Measurements from ENCODE around the gene IRF3. TPM values are rescaled to one million over a fixed set of nuclear protein-coding genes. Genes with fewer than 3 reads are reported as not detected.
A peak's percentile ranks its signal among the peaks of the same experiment; 100 is the strongest.

The IRF3 gene
- total and polyA plus RNA-seq, 10 of the 15 experiments (the other 5 are each of a cell fraction or from before 2014, with no cell fraction given): 5.5 to 110 (median 63.4) TPM

DNA sequence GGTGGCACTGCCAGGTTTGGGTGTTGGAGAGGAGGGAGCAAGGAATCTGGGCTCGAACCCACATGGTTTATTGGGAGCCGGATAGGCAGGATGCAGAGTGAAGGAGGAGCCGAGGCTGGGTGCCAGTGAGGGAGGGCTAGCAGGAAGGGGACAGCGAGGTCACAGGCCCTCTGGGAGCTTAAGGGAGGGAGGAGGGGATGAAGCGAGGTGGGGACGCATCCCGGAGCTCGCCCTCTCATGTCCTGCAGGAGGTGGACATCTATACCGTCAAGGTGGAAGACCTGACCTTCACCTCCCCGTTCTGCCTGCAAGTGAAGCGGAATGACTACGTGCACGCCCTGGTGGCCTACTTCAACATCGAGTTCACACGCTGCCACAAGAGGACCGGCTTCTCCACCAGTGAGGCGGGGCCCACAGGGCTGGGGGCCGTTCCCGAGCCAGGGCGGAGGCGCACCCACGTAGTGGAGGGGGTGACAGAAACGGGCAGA is 20.2 kb upstream of the IRF3 start:
- no peak for FAIRE-seq
- in situ Hi-C loops (cut with MboI): no loop called here
- H3K27me3 ChIP-seq (replicated peaks in 1 of 2; ENCODE audit: control insufficient read depth in 2 of 2, insufficient read depth in 2 of 2, low read length in 1 of 2): no peaks in the 10 kb centered on the region; a peak in 1 of 4 replicates
- H3K4me1 ChIP-seq (ENCODE audit: control insufficient read depth, insufficient read depth, low read length): peaks cover 14% of the 10 kb centered on the region
- POLR2A ChIA-PET: interaction anchor here (0.8 kb wide), 1 partner anchor 114 kb away, joined by 6 read pairs; no protein-coding TSS in a partner anchor
- SMC1A ChIA-PET (ENCODE audit: uncharacterized antibody, unreplicated experiment): interaction anchor here (0.7 kb wide), 1 partner anchor 301 kb away, joined by 3 read pairs; no protein-coding TSS in a partner anchor
- BruUV-seq (replicated peaks): no TSS peak
- peaks cover 24 to 45% of the 10 kb centered on the region in 2 experiments for H3K36me3 ChIP-seq (ENCODE audit: control insufficient read depth in 2 of 2, insufficient read depth in 2 of 2, low read length in 1 of 2)
- H3K79me2 ChIP-seq (ENCODE audit: control insufficient read depth, insufficient read depth, low read length): peaks cover 11% of the 10 kb centered on the region
- 94% methylated on average over 23 of the region's 23 CpGs for WGBS (ENCODE audit: insufficient coverage, insufficient replicate concordance, low lambda C conversion rate, missing lambda C conversion rate)
- H3K4me3 ChIP-seq: no peak overlapping the region
- H2AFZ ChIP-seq (ENCODE audit: control insufficient read depth, low read depth, low read length): no peak overlapping the region
- H3K9ac ChIP-seq (ENCODE audit: control insufficient read depth, insufficient read depth, low read length): no peak overlapping the region
- no peak for DNase-seq (ENCODE audit: low read depth, low spot score)
- intact Hi-C loops (cut with micrococcal nuclease; ENCODE audit: unreplicated experiment): no loop called here
- no peak overlapping the region for H3K27ac ChIP-seq (ENCODE audit: control insufficient read depth, insufficient read depth)
- H4K20me1 ChIP-seq (ENCODE audit: control insufficient read depth, insufficient read depth): peaks cover 9% of the 10 kb centered on the region
- peak; percentile 57; the same call in 1 of the 2 replicates for TF ChIP-seq POLR2AphosphoS5 (IDR thresholded peaks at IDR 0.05; ENCODE audit: low read length)
- peak; percentile 66 for TF ChIP-seq POLR2A (IDR thresholded peaks at IDR 0.05; ENCODE audit: low read depth, low read length)
- TF ChIP-seq GABPA (IDR thresholded peaks at IDR 0.05; ENCODE audit: low read depth): no peak
- H3K9me3 ChIP-seq (replicated peaks; ENCODE audit: control insufficient read depth, insufficient read depth, low read length): no peaks in the 10 kb centered on the region; the same call in 2 of the 3 replicates
- H3K4me2 ChIP-seq (ENCODE audit: control insufficient read depth, insufficient read depth): no peak overlapping the region
- CTCF ChIA-PET: interaction anchor here (0.8 to 2.0 kb wide), 4 partner anchors 22 to 177 kb away, joined by 3 to 6 read pairs (median 3); no protein-coding TSS in a partner anchor
- no peak for ATAC-seq
- RAD21 ChIA-PET (ENCODE audit: unreplicated experiment): no interaction called here

- ChIA-PET SMC1A (ENCODE audit: uncharacterized antibody, unreplicated experiment) (no interaction called here), POLR2A (no interaction called here), CTCF (interaction anchor here (0.8 to 2.0 kb wide), 5 partner anchors 12 to 177 kb away, joined by 3 to 6 read pairs (median 3); no protein-coding TSS in a partner anchor), RAD21 (ENCODE audit: unreplicated experiment) (no interaction called here)
- in situ Hi-C loops (cut with MboI): no loop called here
- no TSS peak for BruUV-seq (replicated peaks)
- no peak overlapping the region for H2AFZ ChIP-seq (ENCODE audit: control insufficient read depth, low read depth, low read length)
- H4K20me1 ChIP-seq (ENCODE audit: control insufficient read depth, insufficient read depth): peaks cover 10% of the 10 kb centered on the region
- ATAC-seq (no peak), DNase-seq (ENCODE audit: low read depth, low spot score) (no peak), FAIRE-seq (no peak)
- no peak overlapping the region for H3K27ac ChIP-seq (ENCODE audit: control insufficient read depth, insufficient read depth)
- no peak overlapping the region for H3K9ac ChIP-seq (ENCODE audit: control insufficient read depth, insufficient read depth, low read length)
- H3K4me3 ChIP-seq: no peak overlapping the region
- no peak overlapping the region for H3K4me2 ChIP-seq (ENCODE audit: control insufficient read depth, insufficient read depth)
- H3K36me3 ChIP-seq (ENCODE audit: control insufficient read depth in 2 of 2, insufficient read depth in 2 of 2, low read length in 1 of 2): peaks cover 24 to 48% of the 10 kb centered on the region in 2 experiments
- intact Hi-C loops (cut with micrococcal nuclease; ENCODE audit: unreplicated experiment): no loop called here
- TF ChIP-seq REST (IDR thresholded peaks at IDR 0.05; ENCODE audit: low read depth, low read length): no peak
- TF ChIP-seq TARDBP (IDR thresholded peaks at IDR 0.05; ENCODE audit: borderline replicate concordance): no peak
- TF ChIP-seq CBFB (IDR thresholded peaks at IDR 0.05; ENCODE audit: low read depth): no peak
- TF ChIP-seq NFYB (IDR thresholded peaks at IDR 0.05; ENCODE audit: insufficient read depth, low read depth, low read length): no peak
- TF ChIP-seq, protein P1, sequence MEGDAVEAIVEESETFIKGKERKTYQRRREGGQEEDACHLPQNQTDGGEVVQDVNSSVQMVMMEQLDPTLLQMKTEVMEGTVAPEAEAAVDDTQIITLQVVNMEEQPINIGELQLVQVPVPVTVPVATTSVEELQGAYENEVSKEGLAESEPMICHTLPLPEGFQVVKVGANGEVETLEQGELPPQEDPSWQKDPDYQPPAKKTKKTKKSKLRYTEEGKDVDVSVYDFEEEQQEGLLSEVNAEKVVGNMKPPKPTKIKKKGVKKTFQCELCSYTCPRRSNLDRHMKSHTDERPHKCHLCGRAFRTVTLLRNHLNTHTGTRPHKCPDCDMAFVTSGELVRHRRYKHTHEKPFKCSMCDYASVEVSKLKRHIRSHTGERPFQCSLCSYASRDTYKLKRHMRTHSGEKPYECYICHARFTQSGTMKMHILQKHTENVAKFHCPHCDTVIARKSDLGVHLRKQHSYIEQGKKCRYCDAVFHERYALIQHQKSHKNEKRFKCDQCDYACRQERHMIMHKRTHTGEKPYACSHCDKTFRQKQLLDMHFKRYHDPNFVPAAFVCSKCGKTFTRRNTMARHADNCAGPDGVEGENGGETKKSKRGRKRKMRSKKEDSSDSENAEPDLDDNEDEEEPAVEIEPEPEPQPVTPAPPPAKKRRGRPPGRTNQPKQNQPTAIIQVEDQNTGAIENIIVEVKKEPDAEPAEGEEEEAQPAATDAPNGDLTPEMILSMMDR (IDR thresholded peaks at IDR 0.05 in 2 of 3, conservative IDR thresholded peaks at IDR 0.05 in 1 of 3; ENCODE audit: control insufficient read depth in 2 of 3, extremely low read depth in 1 of 3, insufficient read depth in 1 of 3, low read depth in 3 of 3, low read length in 3 of 3): peak in 1 of 3 experiments; percentile 8; a peak in 1 of 6 replicates
- TF ChIP-seq NFIC (IDR thresholded peaks at IDR 0.05; ENCODE audit: low read depth, low read length): no peak
- H3K79me2 ChIP-seq (ENCODE audit: control insufficient read depth, insufficient read depth, low read length): peaks cover 19% of the 10 kb centered on the region
- H3K9me3 ChIP-seq (replicated peaks; ENCODE audit: control insufficient read depth, insufficient read depth, low read length): no peaks in the 10 kb centered on the region
- H3K4me1 ChIP-seq (ENCODE audit: control insufficient read depth, insufficient read depth, low read length): peaks cover 8% of the 10 kb centered on the region
- H3K27me3 ChIP-seq (replicated peaks in 1 of 2; ENCODE audit: control insufficient read depth in 2 of 2, insufficient read depth in 2 of 2, low read length in 1 of 2): no peaks in the 10 kb centered on the region
- 97% methylated on average over 13 of the region's 13 CpGs for WGBS (ENCODE audit: insufficient coverage, insufficient replicate concordance, low lambda C conversion rate, missing lambda C conversion rate)
Observed at GRCh38 chr19:49684983-49685553, 19.4 kb upstream of the IRF3 start.
